Glomerular visceral epithelial cell (primary cell): ENCODE data around the gene PLCG1.

Experiments
- DNase-seq: peaks from one replicate; pipeline ENCODE4 v3.0.0-alpha.2; 2016; ENCODE audit errors: extremely low spot score

Gene PLCG1

GRCh38 chr20:41142245-41142644 is 4.9 kb downstream of the PLCG1 start:
- DNase-seq, result no peak

- DNase-seq, result no peak
Measured at GRCh38 chr20:41142919-41143318, 5.6 kb downstream of the PLCG1 start.

- DNase-seq, result no peak
Measured at GRCh38 chr20:41143354-41143753, 6.0 kb downstream of the PLCG1 start.

GRCh38 chr20:41145317-41145716 is 8.0 kb downstream of the PLCG1 start:
- no peak for DNase-seq

- DNase-seq, result no peak
Measured at GRCh38 chr20:41145821-41146620, 8.7 kb downstream of the PLCG1 start.

- no peak for DNase-seq
Measured at GRCh38 chr20:41147767-41148191, 10.4 kb downstream of the PLCG1 start.

GRCh38 chr20:41148942-41149341 is 11.6 kb downstream of the PLCG1 start:
- DNase-seq, result no peak

- no peak for DNase-seq
Measured at GRCh38 chr20:41150664-41151063, 13.3 kb downstream of the PLCG1 start.

- DNase-seq, result no peak
Measured at GRCh38 chr20:41151134-41151869, 14.0 kb downstream of the PLCG1 start.

- no peak for DNase-seq
Measured at GRCh38 chr20:41152108-41152757, 14.9 kb downstream of the PLCG1 start.

GRCh38 chr20:41154436-41155176 is 17.3 kb downstream of the PLCG1 start:
- DNase-seq, result no peak

GRCh38 chr20:41155261-41155660 is 17.9 kb downstream of the PLCG1 start:
- no peak for DNase-seq

- no peak for DNase-seq
Measured at GRCh38 chr20:41158082-41158625, 20.8 kb downstream of the PLCG1 start.

- DNase-seq, result no peak
Measured at GRCh38 chr20:41159547-41159946, 22.2 kb downstream of the PLCG1 start.

- DNase-seq, result no peak
Measured at GRCh38 chr20:41160686-41161085, 23.3 kb downstream of the PLCG1 start.

- DNase-seq, result no peak
Measured at GRCh38 chr20:41161886-41162285, 24.5 kb downstream of the PLCG1 start.

- DNase-seq, result no peak
Measured at GRCh38 chr20:41162396-41162795, 25.1 kb downstream of the PLCG1 start.

GRCh38 chr20:41163821-41164220 is 26.5 kb downstream of the PLCG1 start:
- DNase-seq, result no peak

GRCh38 chr20:41165001-41165882 is 27.9 kb downstream of the PLCG1 start:
- DNase-seq, result no peak
